GM19043 (cell line): ENCODE measurements around the gene EHD1.

Experiments used
- ATAC-seq: cut with Tn5 transposase; IDR thresholded peaks from one replicate; pipeline ENCODE4 v1.9.1; 2021; ENCODE audit warnings: low read depth; ENCODE audit not compliant: unreplicated experiment

Gene EHD1

GRCh38 chr11:64891880-64892279, 13.5 kb upstream of the EHD1 start:
- no peak for ATAC-seq

- ATAC-seq: no peak
These were observed 12.9 kb upstream of the EHD1 start for GRCh38 chr11:64891215-64891848.

GRCh38 chr11:64890522-64890939, 12.1 kb upstream of the EHD1 start:
- no peak for ATAC-seq

GRCh38 chr11:64888729-64889511, 10.5 kb upstream of the EHD1 start:
- no peak for ATAC-seq

- no peak for ATAC-seq
These were observed 9.9 kb upstream of the EHD1 start for GRCh38 chr11:64888406-64888728.

- peak; percentile 61 for ATAC-seq
These were observed 9.5 kb upstream of the EHD1 start for GRCh38 chr11:64887757-64888405.

- ATAC-seq: no peak
These were observed 8.9 kb upstream of the EHD1 start for GRCh38 chr11:64887234-64887756.

GRCh38 chr11:64885367-64886286, 7.2 kb upstream of the EHD1 start:
- ATAC-seq: no peak

GRCh38 chr11:64884019-64884418, 5.6 kb upstream of the EHD1 start:
- no peak for ATAC-seq

- ATAC-seq: no peak
These were observed 5.2 kb upstream of the EHD1 start for GRCh38 chr11:64883575-64883974.

- ATAC-seq: no peak
These were observed 3.8 kb upstream of the EHD1 start for GRCh38 chr11:64882243-64882642.

GRCh38 chr11:64881476-64881875, 3.1 kb upstream of the EHD1 start:
- no peak for ATAC-seq

- no peak for ATAC-seq
These were observed 2.0 kb upstream of the EHD1 start for GRCh38 chr11:64880240-64881001.

- ATAC-seq: no peak
These were observed 951 bp upstream of the EHD1 start for GRCh38 chr11:64879244-64879900.

GRCh38 chr11:64878223-64878493, 263 bp downstream of the EHD1 start:
- ATAC-seq: no peak

GRCh38 chr11:64877390-64878222, 815 bp downstream of the EHD1 start:
- ATAC-seq: no peak

GRCh38 chr11:64876835-64877341, 1.5 kb downstream of the EHD1 start:
- ATAC-seq: no peak

- ATAC-seq: no peak
These were observed 2.1 kb downstream of the EHD1 start for GRCh38 chr11:64876229-64876750.
